ENCODE data around the gene SYTL3.
"Not testable (repeated sequence)": the region's sequence is repeated elsewhere in the genome, so short reads cannot be mapped to it uniquely, and the experiment has no call there.

SYTL3 gene

GRCh38 chr6:158649289-158650143, at the start of gene SYTL3:
TSS of gene SYTL3 (plus strand) at chr6:158650054. CDS start at chr6:158663269, 13,215 bp downstream.
- peak; percentile 59 for DNase-seq
- in situ Hi-C loops (cut with MboI; ENCODE audit: low pct_unique_long_range_greater_than_20kb, low sequenced_read_pairs), result no loop called here

GRCh38 chr6:158603261-158604047, 46.4 kb upstream of the SYTL3 start:
- DNase-seq, result no peak
- in situ Hi-C loops (cut with MboI; ENCODE audit: low pct_unique_long_range_greater_than_20kb, low sequenced_read_pairs), result no loop called here

GRCh38 chr6:158604048-158604406, 45.8 kb upstream of the SYTL3 start:
- in situ Hi-C loops (cut with MboI; ENCODE audit: low pct_unique_long_range_greater_than_20kb, low sequenced_read_pairs), result no loop called here
- DNase-seq, result no peak

- DNase-seq, result peak; percentile 74
- in situ Hi-C loops (cut with MboI; ENCODE audit: low pct_unique_long_range_greater_than_20kb, low sequenced_read_pairs), result no loop called here
Observed at GRCh38 chr6:158605266-158605878, 44.5 kb upstream of the SYTL3 start.

GRCh38 chr6:158606011-158606410, 43.8 kb upstream of the SYTL3 start:
- in situ Hi-C loops (cut with MboI; ENCODE audit: low pct_unique_long_range_greater_than_20kb, low sequenced_read_pairs); DNase-seq: not testable (repeated sequence)

GRCh38 chr6:158606935-158607334, 42.9 kb upstream of the SYTL3 start:
- in situ Hi-C loops (cut with MboI; ENCODE audit: low pct_unique_long_range_greater_than_20kb, low sequenced_read_pairs), result no loop called here
- no peak for DNase-seq

GRCh38 chr6:158607411-158608170, 42.3 kb upstream of the SYTL3 start:
- in situ Hi-C loops (cut with MboI; ENCODE audit: low pct_unique_long_range_greater_than_20kb, low sequenced_read_pairs), result no loop called here
- DNase-seq, result no peak

GRCh38 chr6:158608221-158608620, 41.6 kb upstream of the SYTL3 start:
- DNase-seq, result no peak
- in situ Hi-C loops (cut with MboI; ENCODE audit: low pct_unique_long_range_greater_than_20kb, low sequenced_read_pairs), result no loop called here

- no peak for DNase-seq
- in situ Hi-C loops (cut with MboI; ENCODE audit: low pct_unique_long_range_greater_than_20kb, low sequenced_read_pairs), result no loop called here
Observed at GRCh38 chr6:158609455-158610155, 40.2 kb upstream of the SYTL3 start.

- no peak for DNase-seq
- in situ Hi-C loops (cut with MboI; ENCODE audit: low pct_unique_long_range_greater_than_20kb, low sequenced_read_pairs), result no loop called here
Observed at GRCh38 chr6:158610319-158610968, 39.4 kb upstream of the SYTL3 start.

- no peak for DNase-seq
- in situ Hi-C loops (cut with MboI; ENCODE audit: low pct_unique_long_range_greater_than_20kb, low sequenced_read_pairs), result no loop called here
Observed at GRCh38 chr6:158611039-158611438, 38.8 kb upstream of the SYTL3 start.

- no peak for DNase-seq
- in situ Hi-C loops (cut with MboI; ENCODE audit: low pct_unique_long_range_greater_than_20kb, low sequenced_read_pairs), result no loop called here
Observed at GRCh38 chr6:158611541-158612370, 38.1 kb upstream of the SYTL3 start.

- in situ Hi-C loops (cut with MboI; ENCODE audit: low pct_unique_long_range_greater_than_20kb, low sequenced_read_pairs); DNase-seq: not testable (repeated sequence)
Observed at GRCh38 chr6:158614606-158615005, 35.2 kb upstream of the SYTL3 start.

- in situ Hi-C loops (cut with MboI; ENCODE audit: low pct_unique_long_range_greater_than_20kb, low sequenced_read_pairs); DNase-seq: not testable (repeated sequence)
Observed at GRCh38 chr6:158618289-158618688, 31.6 kb upstream of the SYTL3 start.

GRCh38 chr6:158619922-158620801, 29.7 kb upstream of the SYTL3 start:
- in situ Hi-C loops (cut with MboI; ENCODE audit: low pct_unique_long_range_greater_than_20kb, low sequenced_read_pairs), result no loop called here
- no peak for DNase-seq

- in situ Hi-C loops (cut with MboI; ENCODE audit: low pct_unique_long_range_greater_than_20kb, low sequenced_read_pairs), result no loop called here
- DNase-seq, result no peak
Observed at GRCh38 chr6:158620963-158621693, 28.7 kb upstream of the SYTL3 start.

All from KBM-7 (cell line).